MCF 10A (cell line): ENCODE measurements around the gene DUSP22. TPM values are rescaled to one million over a fixed set of nuclear protein-coding genes. Genes with fewer than 3 reads are reported as not detected.

Experiments used
- BruUV-seq: library from RNA; stranded (reverse); fragments of 400-500 nt; replicated peaks from 2 replicates; lab custom pipeline; 2021; lab: Mats Ljungman, UMichigan
- CTCF ChIA-PET: fragments of 300-600 bp; sonication (Branson Sonifier 250); formaldehyde crosslinking; extraction: SDS; loops from one replicate; lab custom pipeline; 2021; ENCODE audit warnings: antibody characterized with exemption, inconsistent platforms; lab: Yijun Ruan, JAX
- POLR2A ChIA-PET: fragments of 300-600, 350-650 bp; sonication (Branson Sonifier 250); formaldehyde crosslinking; extraction: SDS; loops from one replicate; lab custom pipeline; 2020; ENCODE audit warnings: antibody characterized with exemption, inconsistent platforms; lab: Yijun Ruan, JAX
- DNase-seq: peaks from one replicate; pipeline ENCODE4 v3.0.0-alpha.2; 2018; ENCODE audit not compliant: unreplicated experiment
- H3K27ac Mint-ChIP-seq: one replicate; pipeline ENCODE4 v1.8.0; 2022; ENCODE audit warnings: mild to moderate bottlenecking, low read depth, mixed read lengths; ENCODE audit not compliant: unreplicated experiment
- H3K27me3 Mint-ChIP-seq: one replicate; pipeline ENCODE4 v1.8.0; 2022; ENCODE audit warnings: mixed read lengths; ENCODE audit not compliant: insufficient read depth, unreplicated experiment
- H3K36me3 Mint-ChIP-seq: one replicate; pipeline ENCODE4 v1.8.0; 2022; ENCODE audit warnings: mild to moderate bottlenecking, moderate library complexity, mixed read lengths; ENCODE audit not compliant: insufficient read depth, unreplicated experiment
- H3K4me1 Mint-ChIP-seq: one replicate; pipeline ENCODE4 v1.8.0; 2022; ENCODE audit warnings: mixed read lengths; ENCODE audit not compliant: insufficient read depth, unreplicated experiment
- H3K4me3 Mint-ChIP-seq: one replicate; pipeline ENCODE4 v1.8.0; 2022; ENCODE audit warnings: mild to moderate bottlenecking, moderate library complexity, mixed read lengths; ENCODE audit not compliant: unreplicated experiment
- H3K9me3 Mint-ChIP-seq: one replicate; pipeline ENCODE4 v1.8.0; 2022; ENCODE audit warnings: mixed read lengths; ENCODE audit not compliant: unreplicated experiment
- intact Hi-C: fragments of 100-400 bp; cut with micrococcal nuclease; formaldehyde crosslinking; loops from 2 replicates; pipeline ENCODE4 v1.14.1; 2022
- total RNA-seq: library from RNA; stranded (reverse); gene quantifications from 2 replicates; pipeline ENCODE4 v1.2.3, GENCODE V29; 2022
- TF ChIP-seq, protein P1 (sequence below): fragments of 200-600 bp; IDR thresholded peaks from one replicate; pipeline ENCODE4 v1.8.0; 2022; ENCODE audit warnings: antibody characterized with exemption, mild to moderate bottlenecking; ENCODE audit not compliant: unreplicated experiment

Gene DUSP22
- total RNA-seq, 1 experiment from 2014 or later = 29.4 TPM

DNA sequence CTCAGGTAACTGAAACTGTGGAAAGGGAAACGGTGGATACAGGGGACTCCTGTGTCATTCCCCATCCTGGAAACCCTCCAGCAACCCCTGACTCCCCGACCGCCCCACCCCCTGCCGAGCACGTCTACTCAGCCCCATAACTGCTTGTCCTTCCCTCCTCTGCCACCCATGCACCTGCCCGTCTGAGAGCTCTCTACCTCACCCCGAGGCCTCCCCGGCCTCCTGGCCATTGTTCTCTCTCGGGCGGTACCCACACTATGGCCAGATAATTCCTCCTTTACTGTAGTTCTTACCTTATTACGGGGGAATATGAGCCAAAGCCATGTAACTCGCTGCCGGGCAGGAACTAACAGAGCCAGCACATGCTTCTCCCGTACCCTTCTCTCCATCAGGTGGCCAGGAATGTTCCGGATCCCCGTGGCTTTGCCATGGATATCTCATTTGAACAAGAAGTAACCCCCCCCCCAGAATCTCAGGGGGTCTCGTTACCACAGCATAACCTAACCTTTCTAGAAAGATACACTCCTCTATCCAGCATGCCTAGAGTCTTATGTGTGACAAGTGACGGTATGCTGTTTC lies 94.5 kb downstream of the DUSP22 start:
- ChIA-PET CTCF (interaction anchor here (0.6 kb wide), 1 partner anchor 199 kb away, joined by 7 read pairs; no protein-coding TSS in a partner anchor), POLR2A (interaction anchor here (0.6 to 1.3 kb wide), 2 partner anchors 33 to 93 kb away, joined by 4 to 7 read pairs; no protein-coding TSS in a partner anchor)
- peaks cover 27% of the 10 kb centered on the region for H3K4me1 Mint-ChIP-seq
- peak overlapping the region; percentile 9 for H3K27ac Mint-ChIP-seq
- no TSS peak for BruUV-seq
- H3K4me3 Mint-ChIP-seq = no peak overlapping the region
- no peak for DNase-seq
- H3K36me3 Mint-ChIP-seq = no peaks in the 10 kb centered on the region
- no peaks in the 10 kb centered on the region for H3K27me3 Mint-ChIP-seq
- intact Hi-C loops = loop anchor here (10.0 kb wide), 1 partner anchor 92 kb away; the partner anchor contains the start of gene DUSP22
- TF ChIP-seq, protein P1, sequence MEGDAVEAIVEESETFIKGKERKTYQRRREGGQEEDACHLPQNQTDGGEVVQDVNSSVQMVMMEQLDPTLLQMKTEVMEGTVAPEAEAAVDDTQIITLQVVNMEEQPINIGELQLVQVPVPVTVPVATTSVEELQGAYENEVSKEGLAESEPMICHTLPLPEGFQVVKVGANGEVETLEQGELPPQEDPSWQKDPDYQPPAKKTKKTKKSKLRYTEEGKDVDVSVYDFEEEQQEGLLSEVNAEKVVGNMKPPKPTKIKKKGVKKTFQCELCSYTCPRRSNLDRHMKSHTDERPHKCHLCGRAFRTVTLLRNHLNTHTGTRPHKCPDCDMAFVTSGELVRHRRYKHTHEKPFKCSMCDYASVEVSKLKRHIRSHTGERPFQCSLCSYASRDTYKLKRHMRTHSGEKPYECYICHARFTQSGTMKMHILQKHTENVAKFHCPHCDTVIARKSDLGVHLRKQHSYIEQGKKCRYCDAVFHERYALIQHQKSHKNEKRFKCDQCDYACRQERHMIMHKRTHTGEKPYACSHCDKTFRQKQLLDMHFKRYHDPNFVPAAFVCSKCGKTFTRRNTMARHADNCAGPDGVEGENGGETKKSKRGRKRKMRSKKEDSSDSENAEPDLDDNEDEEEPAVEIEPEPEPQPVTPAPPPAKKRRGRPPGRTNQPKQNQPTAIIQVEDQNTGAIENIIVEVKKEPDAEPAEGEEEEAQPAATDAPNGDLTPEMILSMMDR = no peak
- H3K9me3 Mint-ChIP-seq = no peaks in the 10 kb centered on the region

DNA sequence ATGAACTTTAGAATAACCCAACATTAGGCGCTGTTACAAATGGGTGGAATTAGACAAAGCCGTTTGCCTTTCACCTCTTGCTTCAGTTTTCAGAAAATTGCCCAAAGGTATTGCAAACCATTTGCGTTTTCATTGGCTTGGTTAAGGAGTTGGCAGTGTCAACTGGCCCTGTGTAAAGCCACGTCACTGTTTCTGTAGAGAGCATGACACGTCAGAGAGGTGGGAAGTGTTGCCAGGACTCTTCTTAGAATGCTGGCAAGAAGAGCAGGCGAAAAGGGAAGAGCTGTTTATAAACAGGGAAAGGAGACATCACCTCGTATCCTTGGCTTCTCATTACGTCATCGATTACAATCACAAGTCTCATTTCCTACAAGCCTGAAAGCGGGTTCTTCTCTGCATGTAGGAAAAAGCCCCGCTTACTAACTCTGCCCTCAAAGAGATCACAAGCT lies 95.0 kb downstream of the DUSP22 start:
- CTCF ChIA-PET = no interaction called here
- no peak overlapping the region for H3K4me3 Mint-ChIP-seq
- H3K27me3 Mint-ChIP-seq = no peaks in the 10 kb centered on the region
- DNase-seq = peak; percentile 91
- H3K36me3 Mint-ChIP-seq = no peaks in the 10 kb centered on the region
- H3K4me1 Mint-ChIP-seq = peaks cover 27% of the 10 kb centered on the region
- BruUV-seq = no TSS peak
- intact Hi-C loops = loop anchor here (10.0 kb wide), 1 partner anchor 93 kb away; the partner anchor contains the start of gene DUSP22
- peak overlapping the region; percentile 9 for H3K27ac Mint-ChIP-seq
- POLR2A ChIA-PET = interaction anchor here (0.6 to 1.3 kb wide), 6 partner anchors 10 to 94 kb away, joined by 3 to 7 read pairs (median 4); no protein-coding TSS in a partner anchor
- TF ChIP-seq, protein P1 = no peak
- H3K9me3 Mint-ChIP-seq = no peaks in the 10 kb centered on the region

DNA sequence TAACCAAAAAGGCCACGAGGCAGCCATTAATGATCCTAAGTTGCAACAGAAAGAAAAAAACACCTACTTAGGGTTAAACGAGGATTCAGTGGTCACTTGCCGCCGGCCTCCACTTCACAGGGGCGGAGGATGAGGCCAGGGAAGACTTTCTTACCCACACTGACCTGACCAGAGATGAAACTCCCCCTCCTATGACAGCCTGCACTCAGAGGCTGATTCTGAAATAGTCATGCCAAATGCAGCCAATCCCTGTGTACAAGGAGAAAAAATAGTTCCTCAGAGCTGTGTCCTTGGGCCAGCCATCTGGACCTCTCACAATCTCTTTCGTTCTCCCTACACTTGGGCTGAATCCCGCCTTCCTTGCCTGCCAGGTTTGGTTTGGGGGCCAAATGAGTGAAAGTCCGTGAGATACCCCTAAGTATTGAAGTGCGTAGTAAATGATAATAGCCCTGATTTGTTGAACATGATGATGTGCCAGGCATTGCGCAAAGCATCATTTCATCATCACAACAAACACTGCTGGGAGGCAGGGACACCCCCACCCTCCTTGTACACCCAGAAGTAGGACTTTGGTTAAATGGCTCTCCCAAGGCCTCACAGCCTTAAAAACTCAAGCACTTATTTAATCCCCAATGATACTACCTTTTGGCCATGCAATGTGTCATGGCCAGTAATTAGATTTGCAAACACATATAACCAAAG lies 96.1 kb downstream of the DUSP22 start:
- POLR2A ChIA-PET = interaction anchor here (0.7 to 1.3 kb wide), 3 partner anchors 29 to 95 kb away, joined by 4 to 7 read pairs (median 4); no protein-coding TSS in a partner anchor
- CTCF ChIA-PET = no interaction called here
- peak; percentile 82 for DNase-seq
- peaks cover under 1% of the 10 kb centered on the region for H3K9me3 Mint-ChIP-seq
- no peaks in the 10 kb centered on the region for H3K36me3 Mint-ChIP-seq
- H3K27ac Mint-ChIP-seq = peak overlapping the region; percentile 44
- no peak overlapping the region for H3K4me3 Mint-ChIP-seq
- no TSS peak for BruUV-seq
- H3K4me1 Mint-ChIP-seq = peaks cover 26% of the 10 kb centered on the region
- TF ChIP-seq, protein P1 = no peak
- H3K27me3 Mint-ChIP-seq = peaks cover 2% of the 10 kb centered on the region
- intact Hi-C loops = loop anchor here (10.0 kb wide), 1 partner anchor 94 kb away; the partner anchor contains the start of gene DUSP22

DNA sequence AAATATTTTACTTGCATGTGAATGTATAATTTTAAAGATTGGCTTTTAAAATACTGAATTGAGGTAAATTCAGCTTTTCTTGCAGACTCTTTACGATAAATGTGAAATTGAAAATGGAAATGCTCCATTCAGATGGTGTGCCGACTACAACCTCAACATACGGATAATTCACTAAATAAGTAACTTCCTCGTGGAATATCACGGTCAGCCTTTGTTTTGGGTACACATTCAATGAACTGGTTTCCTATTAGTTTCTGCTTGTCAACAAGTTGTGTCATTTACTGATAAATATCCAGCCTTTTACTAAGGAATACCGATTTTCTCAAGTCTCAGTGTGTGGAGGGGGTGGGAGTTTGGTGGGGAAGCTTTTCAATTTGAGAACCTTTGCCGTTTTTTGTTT lies 96.9 kb downstream of the DUSP22 start:
- DNase-seq = no peak
- intact Hi-C loops = loop anchor here (10.0 kb wide), 1 partner anchor 94 kb away; the partner anchor contains the start of gene DUSP22
- no TSS peak for BruUV-seq

More for the DNA sequence above, 96.9 kb downstream of the DUSP22 start:
- POLR2A ChIA-PET = interaction anchor here (0.7 kb wide), 1 partner anchor 57 kb away, joined by 4 read pairs; no protein-coding TSS in a partner anchor
- Mint-ChIP-seq H3K4me3 (no peak overlapping the region), H3K27me3 (peaks cover 10% of the 10 kb centered on the region), H3K36me3 (no peaks in the 10 kb centered on the region), H3K27ac (no peak overlapping the region), H3K9me3 (peaks cover 8% of the 10 kb centered on the region), H3K4me1 (peaks cover 23% of the 10 kb centered on the region)
- CTCF ChIA-PET = no interaction called here
- TF ChIP-seq, protein P1 = no peak
